ENCODE data around the gene PTPRM. TPM values are rescaled to one million over a fixed set of nuclear protein-coding genes. Genes with fewer than 3 reads are reported as not detected.

PTPRM gene
- total and polyA plus RNA-seq, 3 donors from 2014 or later = 76.4 to 101 (median 94.6) TPM

DNA sequence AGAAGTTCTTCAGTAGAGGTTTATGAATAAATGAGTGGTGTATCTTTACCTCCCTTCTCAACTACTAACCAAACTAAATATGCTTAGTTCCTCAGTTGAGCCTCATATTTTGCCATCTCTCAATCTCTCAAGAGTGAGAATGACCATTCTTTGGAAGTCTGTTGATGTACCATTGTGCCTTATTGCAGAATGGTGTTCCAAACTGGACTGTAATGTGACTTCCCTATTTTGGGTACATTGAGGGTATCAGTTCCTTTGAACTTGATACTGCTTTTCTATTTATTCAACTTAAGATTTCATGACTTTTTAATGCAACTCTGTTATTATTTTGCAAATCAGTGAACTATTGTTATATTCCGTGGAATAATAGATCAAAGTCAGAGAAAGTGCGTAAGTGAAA, 159.4 kb downstream of the PTPRM start:
- Histone ChIP-seq H3K4me3 (no peak overlapping the region), H3K27ac (no peak overlapping the region), H3K4me1 (no peaks in the 10 kb centered on the region), H3K9me3 (no peaks in the 10 kb centered on the region), H3K27me3 (no peaks in the 10 kb centered on the region), H3K36me3 (ENCODE audit: low read depth, missing control alignments) (no peaks in the 10 kb centered on the region)
- intact Hi-C loops (cut with DNase I; ENCODE audit: low total_unique reads) = no loop called here
- no peak for DNase-seq
- no peak for TF ChIP-seq POLR2A (IDR thresholded peaks at IDR 0.05)
- TF ChIP-seq, protein P1, sequence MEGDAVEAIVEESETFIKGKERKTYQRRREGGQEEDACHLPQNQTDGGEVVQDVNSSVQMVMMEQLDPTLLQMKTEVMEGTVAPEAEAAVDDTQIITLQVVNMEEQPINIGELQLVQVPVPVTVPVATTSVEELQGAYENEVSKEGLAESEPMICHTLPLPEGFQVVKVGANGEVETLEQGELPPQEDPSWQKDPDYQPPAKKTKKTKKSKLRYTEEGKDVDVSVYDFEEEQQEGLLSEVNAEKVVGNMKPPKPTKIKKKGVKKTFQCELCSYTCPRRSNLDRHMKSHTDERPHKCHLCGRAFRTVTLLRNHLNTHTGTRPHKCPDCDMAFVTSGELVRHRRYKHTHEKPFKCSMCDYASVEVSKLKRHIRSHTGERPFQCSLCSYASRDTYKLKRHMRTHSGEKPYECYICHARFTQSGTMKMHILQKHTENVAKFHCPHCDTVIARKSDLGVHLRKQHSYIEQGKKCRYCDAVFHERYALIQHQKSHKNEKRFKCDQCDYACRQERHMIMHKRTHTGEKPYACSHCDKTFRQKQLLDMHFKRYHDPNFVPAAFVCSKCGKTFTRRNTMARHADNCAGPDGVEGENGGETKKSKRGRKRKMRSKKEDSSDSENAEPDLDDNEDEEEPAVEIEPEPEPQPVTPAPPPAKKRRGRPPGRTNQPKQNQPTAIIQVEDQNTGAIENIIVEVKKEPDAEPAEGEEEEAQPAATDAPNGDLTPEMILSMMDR (IDR thresholded peaks at IDR 0.05) = no peak
- 60 to 67% methylated on average over 2 of the region's 2 CpGs for WGBS, 2 donors

DNA sequence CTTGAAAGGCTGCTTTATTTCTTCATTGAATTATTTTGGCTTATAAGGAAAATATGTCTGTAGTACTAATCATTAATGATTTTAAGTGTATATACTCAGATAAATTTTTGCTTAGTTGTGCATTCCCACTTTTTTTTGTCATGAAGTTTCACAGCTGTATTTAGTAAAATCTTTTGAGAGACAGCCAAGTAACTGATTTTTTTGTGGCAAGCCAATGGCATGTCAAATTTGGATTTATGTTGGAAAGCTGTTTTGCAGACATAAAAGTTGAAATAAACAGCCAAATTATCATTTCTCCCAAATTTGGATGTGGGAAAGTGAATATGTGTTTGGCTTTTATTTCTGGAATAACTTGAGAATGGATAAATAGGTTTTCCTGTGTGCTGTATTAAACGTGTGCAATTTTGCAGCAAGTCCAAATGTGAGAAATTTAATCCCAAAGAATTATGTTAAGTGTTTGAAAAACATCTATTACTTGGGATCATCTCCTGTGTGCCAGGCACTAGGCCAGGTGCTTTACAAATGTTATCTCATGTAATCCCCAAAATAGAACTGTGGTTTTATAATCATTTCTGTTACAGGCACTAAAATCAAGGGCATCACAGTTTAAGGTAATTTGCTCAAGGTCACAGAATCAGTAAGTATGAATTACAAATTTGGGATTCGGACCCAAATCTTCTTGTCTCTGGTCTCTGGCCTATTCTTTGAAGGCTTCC, 160.4 kb downstream of the PTPRM start:
- DNase-seq = no peak
- Histone ChIP-seq H3K4me3 (no peak overlapping the region), H3K36me3 (ENCODE audit: low read depth, missing control alignments) (no peaks in the 10 kb centered on the region), H3K27ac (no peak overlapping the region), H3K27me3 (no peaks in the 10 kb centered on the region), H3K4me1 (no peaks in the 10 kb centered on the region), H3K9me3 (no peaks in the 10 kb centered on the region)
- intact Hi-C loops (cut with DNase I; ENCODE audit: low total_unique reads) = no loop called here
- 32 to 39% methylated on average over 2 of the region's 2 CpGs for WGBS, 2 donors
- TF ChIP-seq POLR2A (IDR thresholded peaks at IDR 0.05) = no peak
- TF ChIP-seq, protein P1 (IDR thresholded peaks at IDR 0.05) = no peak

DNA sequence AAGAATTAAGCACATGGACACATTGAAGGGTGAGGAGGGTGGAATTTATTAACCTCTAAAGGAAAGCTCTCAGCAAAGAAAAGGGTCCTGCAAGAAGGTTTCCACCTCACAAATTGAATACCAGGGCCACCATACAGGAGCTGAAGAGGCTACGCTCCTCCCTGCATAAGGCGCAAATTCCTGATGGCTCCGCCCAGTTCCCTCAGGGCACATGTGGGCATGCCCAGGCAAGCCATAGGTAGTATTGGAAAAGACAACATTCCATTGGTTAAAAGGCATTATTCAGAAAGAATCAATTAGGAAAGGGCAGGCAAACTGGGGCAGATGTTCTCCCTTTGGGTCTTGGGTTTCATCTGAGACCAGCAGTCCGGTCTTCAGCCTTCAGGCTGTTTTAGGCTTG, 161.2 kb downstream of the PTPRM start:
- H3K36me3 ChIP-seq (ENCODE audit: low read depth, missing control alignments) = no peaks in the 10 kb centered on the region
- no peaks in the 10 kb centered on the region for H3K27me3 ChIP-seq
- no peaks in the 10 kb centered on the region for H3K4me1 ChIP-seq
- intact Hi-C loops (cut with DNase I; ENCODE audit: low total_unique reads) = no loop called here
- H3K27ac ChIP-seq = no peak overlapping the region
- WGBS, 2 donors = 87 to 96% methylated on average over 4 of the region's 4 CpGs
- no peak for DNase-seq
- H3K4me3 ChIP-seq = no peak overlapping the region
- H3K9me3 ChIP-seq = no peaks in the 10 kb centered on the region
- TF ChIP-seq, protein P1 (IDR thresholded peaks at IDR 0.05) = no peak
- TF ChIP-seq POLR2A (IDR thresholded peaks at IDR 0.05) = no peak

DNA sequence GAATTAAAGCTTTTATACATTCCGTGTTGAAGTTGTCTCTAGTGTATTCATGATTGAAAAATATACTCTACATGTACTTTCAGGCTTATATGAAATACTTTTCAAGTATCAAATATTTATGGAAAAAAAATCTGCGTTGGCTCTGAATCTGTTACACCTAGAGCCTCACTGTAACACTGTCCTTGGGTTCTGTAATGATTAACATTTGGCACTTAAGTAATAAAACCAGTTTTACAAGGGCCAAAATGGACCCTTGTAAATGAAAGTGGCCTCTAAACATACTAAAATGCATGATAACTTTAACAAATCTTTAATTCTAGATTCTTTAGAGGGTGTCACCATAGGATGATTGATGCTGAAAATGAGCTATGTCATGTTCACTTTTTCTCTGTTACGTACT, 162.8 kb downstream of the PTPRM start:
- Histone ChIP-seq H3K36me3 (ENCODE audit: low read depth, missing control alignments) (no peaks in the 10 kb centered on the region), H3K27me3 (no peaks in the 10 kb centered on the region), H3K4me3 (no peak overlapping the region), H3K9me3 (no peaks in the 10 kb centered on the region), H3K4me1 (no peaks in the 10 kb centered on the region), H3K27ac (no peak overlapping the region)
- DNase-seq = no peak
- TF ChIP-seq, protein P1 (IDR thresholded peaks at IDR 0.05) = no peak
- no peak for TF ChIP-seq POLR2A (IDR thresholded peaks at IDR 0.05)
- 89 to 90% methylated on average over 3 of the region's 3 CpGs for WGBS, 2 donors
- intact Hi-C loops (cut with DNase I; ENCODE audit: low total_unique reads) = no loop called here

DNA sequence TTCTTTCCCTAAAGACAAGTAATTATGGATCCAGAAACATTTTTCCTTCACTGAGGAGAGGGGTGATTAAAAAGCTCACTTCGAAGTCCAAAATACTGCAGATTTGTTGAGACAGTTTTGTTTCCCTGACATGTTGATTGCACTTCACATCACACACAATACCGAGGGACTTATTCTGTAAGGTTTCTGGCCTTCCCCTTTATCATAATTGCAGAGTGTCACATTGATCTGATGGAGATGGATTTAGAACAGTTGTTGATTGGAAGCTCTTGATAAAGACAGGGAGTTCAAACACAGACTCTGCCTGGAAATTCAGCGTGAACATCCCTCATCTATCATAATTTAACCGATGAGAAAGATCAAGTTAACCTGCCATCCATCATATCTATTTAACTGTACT, 163.6 kb downstream of the PTPRM start:
- TF ChIP-seq, protein P1 (IDR thresholded peaks at IDR 0.05) = no peak
- no peak for TF ChIP-seq POLR2A (IDR thresholded peaks at IDR 0.05)
- H3K4me3 ChIP-seq = no peak overlapping the region
- no peak for DNase-seq
- no peaks in the 10 kb centered on the region for H3K27me3 ChIP-seq
- no peak overlapping the region for H3K27ac ChIP-seq
- no peaks in the 10 kb centered on the region for H3K36me3 ChIP-seq (ENCODE audit: low read depth, missing control alignments)
- WGBS, 2 donors = 81 to 88% methylated on average over 4 of the region's 4 CpGs
- H3K4me1 ChIP-seq = no peaks in the 10 kb centered on the region
- H3K9me3 ChIP-seq = no peaks in the 10 kb centered on the region
- intact Hi-C loops (cut with DNase I; ENCODE audit: low total_unique reads) = no loop called here
